GM10266 (cell line): ENCODE data around the gene RASL10B.
A peak's percentile ranks its signal among the peaks of the same experiment; 100 is the strongest.

Source experiments
- DNase-seq: peaks from one replicate; pipeline ENCODE4 v3.0.0; 2012; ENCODE audit errors: extremely low spot score
- CTCF ChIP-seq: IDR thresholded peaks from 2 replicates; pipeline ENCODE4 v1.5.1; 2012; ENCODE audit warnings: mild to moderate bottlenecking, low read depth; ENCODE audit not compliant: control insufficient read depth, insufficient read depth; ENCODE audit errors: missing control alignments

RASL10B gene

DNA sequence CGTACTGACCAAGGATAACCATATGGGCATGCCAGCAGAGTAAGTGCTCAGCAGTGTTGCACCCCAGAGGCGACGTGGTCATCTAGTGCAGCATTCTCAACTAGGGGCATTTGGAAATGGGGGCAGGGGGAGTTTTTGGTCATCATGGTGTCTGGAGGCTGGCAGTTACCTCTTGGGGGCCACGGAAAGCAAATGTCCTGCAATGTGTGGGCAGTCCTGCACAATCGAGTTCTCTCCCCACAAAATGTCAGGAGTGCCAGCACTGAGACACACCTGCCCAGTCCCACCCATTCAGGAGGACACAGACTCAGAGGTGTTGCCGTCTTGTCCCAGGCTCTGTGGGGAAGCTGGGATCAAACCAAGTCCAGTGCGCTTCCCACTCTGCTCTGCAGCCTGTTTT, 3.0 kb downstream of the RASL10B start:
- DNase-seq: no peak
- no peak for TF ChIP-seq CTCF

DNA sequence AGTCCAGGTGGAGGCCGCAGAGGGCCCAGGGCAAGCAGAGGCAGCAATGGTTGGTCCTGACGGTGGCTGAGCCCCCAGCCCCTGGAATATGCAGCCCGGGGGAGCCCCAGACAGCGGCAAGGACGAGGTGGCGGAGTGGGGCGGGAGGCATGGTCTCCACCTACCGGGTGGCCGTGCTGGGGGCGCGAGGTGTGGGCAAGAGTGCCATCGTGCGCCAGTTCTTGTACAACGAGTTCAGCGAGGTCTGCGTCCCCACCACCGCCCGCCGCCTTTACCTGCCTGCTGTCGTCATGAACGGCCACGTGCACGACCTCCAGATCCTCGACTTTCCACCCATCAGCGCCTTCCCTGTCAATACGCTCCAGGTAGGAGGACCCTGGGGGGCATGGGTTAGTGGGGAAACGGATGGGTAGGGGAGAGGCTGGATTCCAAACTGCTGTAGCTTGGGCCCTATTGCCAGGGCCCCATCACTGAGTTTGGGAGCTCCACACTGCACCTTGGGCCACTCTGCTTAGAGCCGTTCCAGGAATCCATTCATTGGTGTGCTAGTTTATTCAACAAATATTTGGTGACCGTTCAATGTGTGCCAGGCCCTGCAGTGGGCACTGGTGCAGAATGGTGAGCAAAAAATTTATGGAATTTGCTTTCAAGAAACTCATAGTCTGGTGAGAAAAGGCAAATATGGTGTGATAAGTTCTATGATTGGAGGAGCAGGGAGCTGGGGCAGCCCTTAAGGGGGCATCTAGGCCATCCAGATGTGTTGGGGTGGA, 3.8 kb downstream of the RASL10B start:
- no peak for DNase-seq
- no peak for TF ChIP-seq CTCF

DNA sequence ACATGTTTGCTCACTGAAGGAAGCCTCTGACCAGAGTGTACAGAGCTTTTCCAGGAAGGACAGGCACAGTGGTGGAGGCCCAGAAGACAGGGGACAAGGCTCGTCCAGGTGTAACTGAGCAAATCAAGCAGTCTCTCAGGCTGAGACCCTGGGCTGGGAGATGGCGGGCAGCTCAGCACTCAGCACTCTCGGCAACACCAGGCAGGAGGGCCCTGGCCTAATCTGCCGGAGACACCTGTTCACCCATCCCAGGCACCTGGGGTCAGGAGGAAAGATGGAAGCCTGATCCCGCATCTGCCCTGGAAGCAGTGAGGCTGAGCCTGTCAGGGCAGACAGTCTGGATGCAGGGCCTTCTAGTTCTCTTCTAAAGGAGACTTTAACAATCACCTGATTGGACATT, 4.8 kb downstream of the RASL10B start:
- no peak for DNase-seq
- no peak for TF ChIP-seq CTCF

DNA sequence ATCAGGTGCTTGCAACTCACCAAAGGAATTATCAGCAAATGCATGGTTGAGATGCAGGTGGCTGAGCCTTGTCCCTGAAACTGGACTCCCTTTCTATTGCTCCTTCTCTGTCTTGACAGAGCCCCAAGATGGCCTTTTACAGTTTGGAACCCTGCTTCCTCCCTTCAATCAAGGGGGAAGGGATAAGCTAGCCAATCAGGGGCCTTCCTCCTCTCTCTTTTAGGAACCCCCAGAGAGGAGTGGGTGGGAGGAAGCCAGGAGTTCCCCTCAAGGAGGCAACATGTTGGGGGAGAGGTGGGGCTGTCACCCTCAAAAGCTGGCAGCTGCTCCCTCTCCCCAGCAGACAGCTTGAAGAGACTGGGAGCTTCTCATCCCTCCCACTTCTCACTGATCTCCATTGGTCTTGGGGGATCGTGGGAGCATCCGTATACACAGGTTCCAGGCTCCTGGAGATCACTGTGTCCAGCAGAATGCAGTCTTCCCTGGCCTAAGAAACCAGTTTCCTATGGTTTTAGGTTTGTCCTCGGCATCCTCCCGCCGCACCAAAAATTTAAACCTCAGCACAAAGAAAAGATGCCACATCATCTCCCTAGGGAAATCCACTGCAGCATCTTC, 7.2 kb downstream of the RASL10B start:
- peak; percentile 59 for DNase-seq
- TF ChIP-seq CTCF: no peak

DNA sequence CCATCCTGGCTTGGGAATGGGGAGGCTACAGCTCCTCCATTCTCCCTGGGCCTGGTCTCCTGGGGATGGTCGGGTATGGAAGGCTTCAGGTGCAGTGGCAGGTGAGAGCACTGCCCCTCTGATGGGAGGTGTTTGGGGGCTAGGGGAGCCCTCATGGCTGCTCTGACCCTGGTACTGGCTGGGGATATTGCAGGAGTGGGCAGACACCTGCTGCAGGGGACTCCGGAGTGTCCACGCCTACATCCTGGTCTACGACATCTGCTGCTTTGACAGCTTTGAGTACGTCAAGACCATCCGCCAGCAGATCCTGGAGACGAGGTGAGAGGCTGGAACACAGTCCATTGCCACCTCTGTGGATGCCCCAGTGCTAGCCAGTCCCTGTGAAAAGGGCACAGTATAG, 8.8 kb downstream of the RASL10B start:
- no peak for DNase-seq
- no peak for TF ChIP-seq CTCF

DNA sequence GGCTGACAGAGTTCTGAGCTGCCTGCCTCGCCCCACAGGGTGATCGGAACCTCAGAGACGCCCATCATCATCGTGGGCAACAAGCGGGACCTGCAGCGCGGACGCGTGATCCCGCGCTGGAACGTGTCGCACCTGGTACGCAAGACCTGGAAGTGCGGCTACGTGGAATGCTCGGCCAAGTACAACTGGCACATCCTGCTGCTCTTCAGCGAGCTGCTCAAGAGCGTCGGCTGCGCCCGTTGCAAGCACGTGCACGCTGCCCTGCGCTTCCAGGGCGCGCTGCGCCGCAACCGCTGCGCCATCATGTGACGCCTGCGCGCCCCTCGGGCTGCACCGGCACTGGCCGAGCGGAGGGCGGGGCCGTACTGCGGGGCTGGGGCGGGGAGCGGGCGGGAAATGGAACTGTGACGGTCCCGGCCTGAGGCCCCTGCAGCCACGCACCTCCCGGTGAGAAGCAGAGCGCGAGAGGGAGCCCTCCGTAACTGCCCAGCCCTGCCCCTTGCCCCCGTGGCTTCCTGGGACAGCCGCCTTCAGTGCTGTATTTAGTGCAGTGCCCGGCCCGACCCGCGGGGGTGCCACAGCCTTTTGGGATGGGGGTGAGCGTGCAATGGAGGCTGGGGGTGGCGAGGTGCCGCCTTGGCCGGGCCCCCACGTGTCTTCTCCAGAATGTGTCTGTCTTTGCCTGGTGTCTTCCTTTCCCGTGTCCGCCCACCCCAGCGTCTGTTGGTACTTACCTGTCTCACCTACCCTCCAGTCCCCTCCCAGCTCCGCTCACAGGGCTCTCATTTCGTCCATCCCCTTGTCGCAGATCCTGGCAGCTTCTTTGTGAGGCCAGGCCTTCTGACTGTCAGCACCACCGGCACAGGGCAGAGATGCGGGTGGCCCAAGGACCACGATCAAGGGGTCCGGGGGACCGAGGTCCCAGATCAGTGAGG, 9.8 kb downstream of the RASL10B start:
- peak; percentile 27 for DNase-seq
- no peak for TF ChIP-seq CTCF
